ENCODE data around the gene EPHA6.

Gene EPHA6

GRCh38 chr3:97713634-97714033 is 899.2 kb downstream of the EPHA6 start:
- TF ChIP-seq CTCF (conservative IDR thresholded peaks at IDR 0.05): no peak
- H3K27ac ChIP-seq: no peak overlapping the region

GRCh38 chr3:97719156-97719821 is 904.9 kb downstream of the EPHA6 start:
- no peak overlapping the region for H3K27ac ChIP-seq
- TF ChIP-seq CTCF (conservative IDR thresholded peaks at IDR 0.05): peak; percentile 93

GRCh38 chr3:97720417-97720816 is 906.0 kb downstream of the EPHA6 start:
- H3K27ac ChIP-seq: no peak overlapping the region
- no peak for TF ChIP-seq CTCF (conservative IDR thresholded peaks at IDR 0.05)

GRCh38 chr3:97721446-97721845 is 907.1 kb downstream of the EPHA6 start:
- TF ChIP-seq CTCF (conservative IDR thresholded peaks at IDR 0.05): no peak
- H3K27ac ChIP-seq: no peak overlapping the region

GRCh38 chr3:97736928-97737327 is 922.5 kb downstream of the EPHA6 start:
- no peak overlapping the region for H3K27ac ChIP-seq
- TF ChIP-seq CTCF (conservative IDR thresholded peaks at IDR 0.05): no peak

- no peak overlapping the region for H3K27ac ChIP-seq
- no peak for TF ChIP-seq CTCF (conservative IDR thresholded peaks at IDR 0.05)
Observed at GRCh38 chr3:97738761-97739160, 924.4 kb downstream of the EPHA6 start.

- H3K27ac ChIP-seq: no peak overlapping the region
- no peak for TF ChIP-seq CTCF (conservative IDR thresholded peaks at IDR 0.05)
Observed at GRCh38 chr3:97742036-97742435, 927.6 kb downstream of the EPHA6 start.

Measured in VCaP (cell line).